AG09319 (cell line): Measurements from ENCODE around the gene SEMA4C.
A peak's percentile ranks its signal among the peaks of the same experiment; 100 is the strongest.

Experiments used
- DNase-seq: peaks from one replicate; pipeline ENCODE4 v3.0.0-alpha.2; 2010; ENCODE audit warnings: low read depth; ENCODE audit errors: extremely low read depth
- CTCF ChIP-seq: IDR thresholded peaks from 2 replicates; pipeline ENCODE4 v1.5.1; 2011; ENCODE audit warnings: low read depth, mild to moderate bottlenecking, inconsistent platforms, low read length, moderate library complexity

Gene SEMA4C

GRCh38 chr2:96817882-96818281, 52.0 kb downstream of the SEMA4C start:
- no peak for TF ChIP-seq CTCF
- no peak for DNase-seq

GRCh38 chr2:96816836-96817702, 52.8 kb downstream of the SEMA4C start:
- DNase-seq, result no peak
- TF ChIP-seq CTCF, result no peak

- TF ChIP-seq CTCF, result peak; percentile 23
- DNase-seq, result peak; percentile 71
Measured at GRCh38 chr2:96816127-96816835, 53.6 kb downstream of the SEMA4C start, which contains the start of gene CNNM3. Gene CNNM3, plus strand, starts transcription at chr2:96816268. Its CDS starts 10 bp downstream, at chr2:96816278.

GRCh38 chr2:96815326-96816126, 54.4 kb downstream of the SEMA4C start:
- no peak for DNase-seq

GRCh38 chr2:96813656-96814055, 56.2 kb downstream of the SEMA4C start:
- DNase-seq, result no peak
- no peak for TF ChIP-seq CTCF

More at GRCh38 chr2:96815326-96816126, 54.4 kb downstream of the SEMA4C start:
- no peak for TF ChIP-seq CTCF

GRCh38 chr2:96811917-96812316, 58.0 kb downstream of the SEMA4C start:
- TF ChIP-seq CTCF, result no peak
- no peak for DNase-seq

- no peak for TF ChIP-seq CTCF
- DNase-seq, result no peak
Measured at GRCh38 chr2:96810783-96811192, 59.1 kb downstream of the SEMA4C start.
